ENCODE data around the gene OR5AK2.
"Not testable (repeated sequence)": the region's sequence is repeated elsewhere in the genome, so short reads cannot be mapped to it uniquely, and the experiment has no call there.

The OR5AK2 gene

GRCh38 chr11:56988614-56989013 is at the start of gene OR5AK2:
Gene OR5AK2 (plus strand): TSS chr11:56988914. CDS start chr11:56988914, 0 bp downstream.
- no peak for DNase-seq (ENCODE audit: low read depth in 2 of 3, low spot score in 1 of 3)

GRCh38 chr11:56945526-56945925 is 43.2 kb upstream of the OR5AK2 start:
- DNase-seq (ENCODE audit: low read depth in 2 of 3, low spot score in 1 of 3), result not testable (repeated sequence)

- DNase-seq (ENCODE audit: low read depth in 2 of 3, low spot score in 1 of 3), result no peak
Observed at GRCh38 chr11:56948991-56949515, 39.7 kb upstream of the OR5AK2 start.

GRCh38 chr11:56950510-56950909 is 38.2 kb upstream of the OR5AK2 start:
- no peak for DNase-seq (ENCODE audit: low read depth in 2 of 3, low spot score in 1 of 3)

GRCh38 chr11:56953907-56954306 is 34.8 kb upstream of the OR5AK2 start:
- DNase-seq (ENCODE audit: low read depth in 2 of 3, low spot score in 1 of 3), result not testable (repeated sequence)

GRCh38 chr11:56961609-56962008 is 27.1 kb upstream of the OR5AK2 start:
- DNase-seq (ENCODE audit: low read depth in 2 of 3, low spot score in 1 of 3), result no peak

GRCh38 chr11:56967726-56968125 is 21.0 kb upstream of the OR5AK2 start:
- no peak for DNase-seq (ENCODE audit: low read depth in 2 of 3, low spot score in 1 of 3)

GRCh38 chr11:56968524-56968923 is 20.2 kb upstream of the OR5AK2 start:
- DNase-seq (ENCODE audit: low read depth in 2 of 3, low spot score in 1 of 3), result no peak

- DNase-seq (ENCODE audit: low read depth in 2 of 3, low spot score in 1 of 3), result no peak
Observed at GRCh38 chr11:56977314-56977713, 11.4 kb upstream of the OR5AK2 start.

- no peak for DNase-seq (ENCODE audit: low read depth in 2 of 3, low spot score in 1 of 3)
Observed at GRCh38 chr11:56990702-56991101, 2.0 kb downstream of the OR5AK2 start.

- no peak for DNase-seq (ENCODE audit: low read depth in 2 of 3, low spot score in 1 of 3)
Observed at GRCh38 chr11:56994532-56994931, 5.8 kb downstream of the OR5AK2 start.

- DNase-seq (ENCODE audit: low read depth in 2 of 3, low spot score in 1 of 3), result no peak
Observed at GRCh38 chr11:57001674-57002401, 13.1 kb downstream of the OR5AK2 start.

- no peak for DNase-seq (ENCODE audit: low read depth in 2 of 3, low spot score in 1 of 3)
Observed at GRCh38 chr11:57008373-57008772, 19.7 kb downstream of the OR5AK2 start.

GRCh38 chr11:57015679-57016078 is 27.0 kb downstream of the OR5AK2 start:
- DNase-seq (ENCODE audit: low read depth in 2 of 3, low spot score in 1 of 3), result no peak

GRCh38 chr11:57031556-57031955 is 42.8 kb downstream of the OR5AK2 start:
- no peak for DNase-seq (ENCODE audit: low read depth in 2 of 3, low spot score in 1 of 3)

Data from stimulated activated CD4-positive, alpha-beta T cell treated with anti-CD3 and anti-CD28 coated beads, Interleukin-12 subunit alpha, Interleukin-12 subunit beta, amount 100 ng/mL, for 48 hours (primary cell).